ENCODE results near the gene PBX3. TPM values are rescaled to one million over a fixed set of nuclear protein-coding genes. Genes with fewer than 3 reads are reported as not detected.

The PBX3 gene
- total RNA-seq, 2 donors from 2014 or later, result 71.1 to 91.5 TPM

GRCh38 chr9:125760537-125760936 lies 13.4 kb downstream of the PBX3 start:
- Histone ChIP-seq H3K36me3 (no peaks in the 10 kb centered on the region), H3K27me3 (no peaks in the 10 kb centered on the region), H3K4me1 (peaks cover 0 to 48% of the 10 kb centered on the region in 2 donors), H3K27ac (no peak overlapping the region), H3K4me3 (no peak overlapping the region), H3K9me3 (no peaks in the 10 kb centered on the region)
- no peak for DNase-seq (ENCODE audit: low spot score)
- TF ChIP-seq CTCF (IDR thresholded peaks at IDR 0.05), result no peak

GRCh38 chr9:125761676-125762450 lies 14.7 kb downstream of the PBX3 start:
- Histone ChIP-seq H3K27ac (no peak overlapping the region), H3K36me3 (no peaks in the 10 kb centered on the region), H3K27me3 (no peaks in the 10 kb centered on the region), H3K9me3 (no peaks in the 10 kb centered on the region), H3K4me1 (peaks cover 0 to 48% of the 10 kb centered on the region in 2 donors), H3K4me3 (no peak overlapping the region)
- no peak for DNase-seq (ENCODE audit: low spot score)
- TF ChIP-seq CTCF (IDR thresholded peaks at IDR 0.05), result no peak

GRCh38 chr9:125763394-125763801 lies 16.2 kb downstream of the PBX3 start:
- peaks cover 0 to 42% of the 10 kb centered on the region in 2 donors for H3K4me1 ChIP-seq
- H3K36me3 ChIP-seq, result no peaks in the 10 kb centered on the region
- TF ChIP-seq CTCF (IDR thresholded peaks at IDR 0.05), result no peak
- H3K9me3 ChIP-seq, result no peaks in the 10 kb centered on the region
- H3K27me3 ChIP-seq, result no peaks in the 10 kb centered on the region
- no peak overlapping the region for H3K4me3 ChIP-seq
- H3K27ac ChIP-seq, result peak overlapping the region in 1 of 2 donors; percentile 32
- no peak for DNase-seq (ENCODE audit: low spot score)

GRCh38 chr9:125764198-125764597 lies 17.0 kb downstream of the PBX3 start:
- no peak overlapping the region for H3K27ac ChIP-seq
- H3K9me3 ChIP-seq, result no peaks in the 10 kb centered on the region
- no peaks in the 10 kb centered on the region for H3K36me3 ChIP-seq
- TF ChIP-seq CTCF (IDR thresholded peaks at IDR 0.05), result no peak
- H3K4me3 ChIP-seq, result no peak overlapping the region
- peaks cover 0 to 34% of the 10 kb centered on the region in 2 donors for H3K4me1 ChIP-seq
- no peak for DNase-seq (ENCODE audit: low spot score)
- H3K27me3 ChIP-seq, result no peaks in the 10 kb centered on the region

- Histone ChIP-seq H3K9me3 (no peaks in the 10 kb centered on the region), H3K4me3 (no peak overlapping the region), H3K4me1 (peaks cover 0 to 30% of the 10 kb centered on the region in 2 donors), H3K27ac (no peak overlapping the region), H3K36me3 (no peaks in the 10 kb centered on the region), H3K27me3 (no peaks in the 10 kb centered on the region)
- no peak for TF ChIP-seq CTCF (IDR thresholded peaks at IDR 0.05)
- DNase-seq (ENCODE audit: low spot score), result no peak
Measured at GRCh38 chr9:125766468-125767221, 19.5 kb downstream of the PBX3 start.
